SH-SY5Y (cell line): ENCODE data around the gene SNRPD3.

ENCODE experiments used
- GATA2 ChIP-seq: IDR thresholded peaks from 2 replicates; pipeline ENCODE4 v1.6.1; 2011; ENCODE audit warnings: mild to moderate bottlenecking, low read depth, low read length
- GATA3 ChIP-seq: IDR thresholded peaks from 2 replicates; pipeline ENCODE4 v1.6.1; 2011; ENCODE audit warnings: low read depth, mild to moderate bottlenecking, low read length, moderate library complexity

DNA sequence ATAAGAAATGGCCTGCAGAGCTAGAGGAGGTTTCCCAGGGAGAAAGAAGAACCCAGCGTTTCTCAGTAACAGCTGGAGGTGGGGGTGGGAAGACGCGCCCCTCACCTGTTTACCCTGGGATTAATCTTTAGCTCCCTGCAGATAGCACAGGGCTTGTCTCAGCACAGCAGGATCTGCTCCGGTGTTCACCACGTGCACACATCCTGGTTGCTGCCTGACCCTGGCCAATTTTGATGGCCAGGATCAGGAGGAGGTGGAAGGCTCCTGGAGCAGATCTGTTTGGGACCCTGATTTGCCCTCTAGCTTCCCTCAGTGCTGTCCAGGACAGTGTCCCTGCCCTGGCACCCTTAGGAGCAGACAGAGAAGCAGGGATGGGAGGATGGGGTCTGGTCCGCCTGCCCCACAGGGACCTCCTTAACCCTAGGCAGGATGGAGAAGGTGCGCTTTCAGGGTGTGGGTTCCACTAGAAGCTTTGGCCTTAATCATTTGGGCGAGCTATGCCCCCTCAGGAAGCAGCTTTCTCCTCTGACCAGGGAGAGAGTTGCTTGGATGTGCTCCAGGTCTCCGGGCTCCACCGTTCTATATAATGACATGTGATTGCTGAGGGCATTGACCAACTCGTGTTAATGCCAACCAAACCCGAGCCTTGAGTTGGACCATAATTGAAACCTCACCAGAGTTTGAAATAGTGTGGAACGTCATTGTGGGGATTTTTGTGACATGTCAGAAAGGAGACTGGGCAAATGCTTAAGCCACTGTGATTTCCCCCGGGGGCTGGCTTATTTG lies 41.4 kb upstream of the SNRPD3 start:
- TF ChIP-seq GATA3, result no peak
- TF ChIP-seq GATA2, result no peak
